A673 (cell line): ENCODE data around the gene SYNPO2L.
"Not testable (repeated sequence)": the region's sequence is repeated elsewhere in the genome, so short reads cannot be mapped to it uniquely, and the experiment has no call there.

Experiments
- EZH2 ChIP-seq: fragments of 200-600 bp; sonication (generic); IDR thresholded peaks from 2 replicates; pipeline ENCODE4 v1.6.1; 2017; ENCODE audit warnings: borderline replicate concordance, low read depth, mild to moderate bottlenecking, mixed read lengths, antibody characterized with exemption, low read length; ENCODE audit not compliant: poor library complexity, severe bottlenecking
- TF ChIP-seq, protein P1 (sequence below): fragments of 300-800, 200-600 bp; sonication (generic); conservative IDR thresholded peaks from 2 replicates; pipeline ENCODE4 v1.5.1; 2017; ENCODE audit warnings: low read depth, mild to moderate bottlenecking, antibody characterized with exemption, low read length, moderate library complexity, mixed read lengths

DNA sequence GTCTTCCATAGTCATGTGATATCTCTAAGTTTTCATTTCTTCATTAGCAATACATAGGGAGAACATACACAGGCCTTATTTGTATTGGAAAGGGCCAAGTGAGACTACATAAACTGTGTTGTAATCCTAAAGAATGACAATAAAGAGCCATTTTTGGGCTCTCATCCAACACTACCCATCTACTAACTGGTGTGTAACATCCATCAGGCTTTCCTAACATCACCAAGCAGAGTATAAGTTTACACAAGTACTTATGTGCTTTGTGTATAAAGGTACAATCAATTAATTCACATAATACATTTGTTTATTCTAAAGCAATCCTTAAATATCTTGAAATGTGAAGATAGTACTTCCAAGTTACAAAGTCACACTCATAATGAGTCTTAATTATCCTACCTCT is 39.5 kb upstream of the SYNPO2L start:
- TF ChIP-seq, protein P1, sequence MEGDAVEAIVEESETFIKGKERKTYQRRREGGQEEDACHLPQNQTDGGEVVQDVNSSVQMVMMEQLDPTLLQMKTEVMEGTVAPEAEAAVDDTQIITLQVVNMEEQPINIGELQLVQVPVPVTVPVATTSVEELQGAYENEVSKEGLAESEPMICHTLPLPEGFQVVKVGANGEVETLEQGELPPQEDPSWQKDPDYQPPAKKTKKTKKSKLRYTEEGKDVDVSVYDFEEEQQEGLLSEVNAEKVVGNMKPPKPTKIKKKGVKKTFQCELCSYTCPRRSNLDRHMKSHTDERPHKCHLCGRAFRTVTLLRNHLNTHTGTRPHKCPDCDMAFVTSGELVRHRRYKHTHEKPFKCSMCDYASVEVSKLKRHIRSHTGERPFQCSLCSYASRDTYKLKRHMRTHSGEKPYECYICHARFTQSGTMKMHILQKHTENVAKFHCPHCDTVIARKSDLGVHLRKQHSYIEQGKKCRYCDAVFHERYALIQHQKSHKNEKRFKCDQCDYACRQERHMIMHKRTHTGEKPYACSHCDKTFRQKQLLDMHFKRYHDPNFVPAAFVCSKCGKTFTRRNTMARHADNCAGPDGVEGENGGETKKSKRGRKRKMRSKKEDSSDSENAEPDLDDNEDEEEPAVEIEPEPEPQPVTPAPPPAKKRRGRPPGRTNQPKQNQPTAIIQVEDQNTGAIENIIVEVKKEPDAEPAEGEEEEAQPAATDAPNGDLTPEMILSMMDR, result not testable (repeated sequence)
- TF ChIP-seq EZH2, result not testable (repeated sequence)
